ENCODE results near the gene CCDC200. TPM values are rescaled to one million over a fixed set of nuclear protein-coding genes. Genes with fewer than 3 reads are reported as not detected.
"Not testable (repeated sequence)": the region's sequence is repeated elsewhere in the genome, so short reads cannot be mapped to it uniquely, and the experiment has no call there.

CCDC200 gene
- total RNA-seq (2014; rRNA removed; shearing (Covaris generic)) = not detected in 2 replicates
- polyA plus RNA-seq (2014; cell fraction: nucleus; rRNA removed) = not detected in 2 replicates

DNA sequence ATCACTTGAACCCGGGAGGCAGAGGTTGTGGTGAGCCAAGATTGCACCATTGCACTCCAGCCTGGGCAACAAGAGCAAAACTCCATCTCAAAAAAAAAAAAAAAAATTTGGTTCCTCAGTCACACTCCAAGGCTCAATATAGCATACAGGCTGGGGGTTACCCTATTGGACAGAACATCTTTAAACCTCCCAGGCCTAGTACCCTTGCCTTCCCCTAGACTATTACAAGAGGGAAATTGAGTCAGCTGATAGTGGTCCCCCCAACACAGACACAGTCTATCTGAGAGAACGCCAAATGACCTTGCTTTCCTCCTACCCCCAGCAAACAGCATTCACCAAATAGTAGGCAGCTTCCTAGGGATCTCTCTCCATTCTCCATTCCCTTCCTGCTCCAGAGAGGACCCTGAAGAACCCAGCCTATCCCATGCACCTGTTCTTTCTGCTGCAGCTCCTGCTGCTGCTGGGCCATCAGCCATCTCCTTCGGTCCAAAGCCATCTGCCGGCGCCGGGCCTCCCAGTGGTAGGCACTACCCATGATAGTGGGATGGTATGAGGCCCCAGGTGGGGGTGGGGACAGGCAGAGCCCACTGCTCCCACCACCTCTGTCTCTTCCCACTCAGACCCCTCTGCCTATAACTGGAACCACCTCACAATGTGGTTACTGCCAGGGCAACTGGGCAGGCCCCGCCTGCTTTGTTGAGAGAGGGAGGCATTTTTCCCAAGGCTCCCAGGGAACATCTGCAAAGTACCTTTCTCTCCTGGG is at the start of gene CCDC200:
CCDC200 (minus strand) TSS at position 604 of the 763 bp plus-strand sequence; CDS start at position 535, 69 bp downstream.
- not testable (repeated sequence) for DNase-seq (ENCODE audit: extremely low read depth, low read depth)

DNA sequence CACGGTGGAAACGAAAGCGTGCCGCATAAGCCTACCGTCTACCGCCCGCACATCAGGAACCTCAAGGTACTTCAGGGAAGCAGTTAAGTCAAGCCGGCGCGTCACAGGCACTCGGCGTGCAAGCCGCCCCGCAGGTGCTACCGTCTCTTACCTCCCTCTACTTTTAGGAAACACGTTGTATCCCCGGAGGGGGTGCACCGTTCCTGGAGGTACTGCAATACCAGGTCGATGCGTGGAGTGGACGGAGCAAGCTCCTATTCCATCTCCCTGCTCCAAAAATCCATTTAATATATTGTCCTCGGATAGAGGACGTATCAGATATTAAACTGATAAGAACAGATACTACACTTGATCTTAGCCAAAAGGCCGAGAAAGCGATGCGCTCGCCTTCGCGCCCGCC is 44.5 kb upstream of the CCDC200 start:
- not testable (repeated sequence) for DNase-seq (ENCODE audit: extremely low read depth, low read depth)

- not testable (repeated sequence) for DNase-seq (ENCODE audit: extremely low read depth, low read depth)
Observed at GRCh38 chr17:43272483-43272882, 44.1 kb upstream of the CCDC200 start.

DNA sequence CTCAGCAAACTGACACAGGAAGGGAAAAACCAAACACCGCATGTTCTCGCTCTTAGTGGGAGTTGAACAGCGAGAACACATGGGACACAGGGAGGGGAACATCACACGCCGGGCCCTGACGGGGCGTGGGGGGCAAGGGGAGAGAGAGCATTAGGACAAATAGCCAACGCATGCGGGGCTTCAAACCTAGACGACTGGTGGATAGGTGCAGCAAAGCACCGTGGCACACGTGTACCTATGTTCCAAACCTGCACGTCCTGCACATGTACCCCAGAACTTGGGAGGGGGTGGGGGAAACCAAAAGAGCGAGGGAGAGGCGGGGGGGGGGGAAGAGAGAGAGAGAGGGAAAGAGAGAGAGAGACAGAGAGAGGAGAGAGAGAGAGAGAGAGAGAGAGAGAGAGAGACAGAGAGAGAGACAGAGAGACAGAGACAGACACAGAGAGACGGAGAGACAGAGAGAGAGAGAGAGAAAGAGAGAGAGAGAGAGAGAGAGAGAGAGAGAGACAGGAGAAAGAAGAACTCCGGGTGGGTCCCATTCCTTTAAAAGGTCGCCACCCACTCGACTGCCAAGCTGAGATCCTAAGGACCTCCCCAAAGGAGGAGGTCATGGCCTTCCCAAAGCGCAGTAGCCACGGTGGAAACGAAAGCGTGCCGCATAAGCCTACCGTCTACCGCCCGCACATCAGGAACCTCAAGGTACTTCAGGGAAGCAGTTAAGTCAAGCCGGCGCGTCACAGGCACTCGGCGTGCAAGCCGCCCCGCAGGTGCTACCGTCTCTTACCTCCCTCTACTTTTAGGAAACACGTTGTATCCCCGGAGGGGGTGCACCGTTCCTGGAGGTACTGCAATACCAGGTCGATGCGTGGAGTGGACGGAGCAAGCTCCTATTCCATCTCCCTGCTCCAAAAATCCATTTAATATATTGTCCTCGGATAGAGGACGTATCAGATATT is 42.4 kb upstream of the CCDC200 start:
- not testable (repeated sequence) for DNase-seq (ENCODE audit: extremely low read depth, low read depth)

DNA sequence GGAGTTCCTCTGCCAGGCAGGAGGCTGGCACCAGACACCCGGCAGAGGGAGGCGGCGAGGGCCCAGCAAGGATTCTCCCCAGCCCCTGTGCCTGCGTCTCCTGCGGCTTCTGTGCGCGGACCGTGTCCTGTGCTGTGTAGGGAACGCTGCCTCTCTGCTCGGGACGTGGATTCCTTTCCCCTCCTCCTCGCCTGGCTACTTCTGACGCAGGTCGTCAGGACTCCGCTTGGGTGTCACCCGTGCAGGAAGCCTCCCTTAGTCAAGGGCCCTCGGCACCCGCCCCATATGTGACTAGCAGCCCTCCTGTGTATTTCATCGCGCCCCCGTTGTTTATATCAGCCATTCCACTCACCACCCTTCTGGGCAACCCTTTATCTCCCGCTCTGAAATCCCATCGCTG is 18.0 kb upstream of the CCDC200 start:
- not testable (repeated sequence) for DNase-seq (ENCODE audit: extremely low read depth, low read depth)

GRCh38 chr17:43240596-43241352 is 12.4 kb upstream of the CCDC200 start:
- DNase-seq (ENCODE audit: extremely low read depth, low read depth) = not testable (repeated sequence)

GRCh38 chr17:43239597-43239996 is 11.2 kb upstream of the CCDC200 start:
- DNase-seq (ENCODE audit: extremely low read depth, low read depth) = not testable (repeated sequence)

DNA sequence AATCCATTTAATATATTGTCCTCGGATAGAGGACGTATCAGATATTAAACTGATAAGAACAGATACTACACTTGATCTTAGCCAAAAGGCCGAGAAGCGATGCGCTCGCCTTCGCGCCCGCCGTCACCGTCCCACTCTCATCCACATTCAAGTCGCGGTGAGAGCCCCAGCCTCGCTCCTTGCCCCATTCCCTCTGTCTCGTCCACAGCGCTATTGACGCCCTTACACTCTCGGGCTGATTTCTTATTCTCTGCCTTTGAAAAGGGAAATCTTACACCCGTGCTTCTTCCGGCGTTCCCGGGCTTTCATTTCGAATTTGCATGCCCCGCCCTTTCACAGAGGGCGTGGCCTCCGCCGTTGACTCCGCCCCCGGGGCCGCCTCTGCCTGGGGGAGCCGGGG is 5.5 kb upstream of the CCDC200 start, which contains the start of gene RNU2-1:
RNU2-1 (minus strand) TSS at position 101 of the 400 bp plus-strand sequence.
- not testable (repeated sequence) for DNase-seq (ENCODE audit: extremely low read depth, low read depth)

- not testable (repeated sequence) for DNase-seq (ENCODE audit: extremely low read depth, low read depth)
Observed at GRCh38 chr17:43233263-43233662, 4.8 kb upstream of the CCDC200 start.

- DNase-seq (ENCODE audit: extremely low read depth, low read depth) = not testable (repeated sequence)
Observed at GRCh38 chr17:43232021-43232699, 3.7 kb upstream of the CCDC200 start.

GRCh38 chr17:43231205-43232020 is 3.0 kb upstream of the CCDC200 start:
- not testable (repeated sequence) for DNase-seq (ENCODE audit: extremely low read depth, low read depth)

GRCh38 chr17:43226393-43226792 is 2.0 kb downstream of the CCDC200 start:
- no peak for DNase-seq (ENCODE audit: extremely low read depth, low read depth)

GRCh38 chr17:43224146-43224705 is 4.2 kb downstream of the CCDC200 start:
- DNase-seq (ENCODE audit: extremely low read depth, low read depth) = no peak

GRCh38 chr17:43220511-43221125 is 7.8 kb downstream of the CCDC200 start:
- DNase-seq (ENCODE audit: extremely low read depth, low read depth) = no peak

GRCh38 chr17:43219746-43220380 is 8.6 kb downstream of the CCDC200 start:
- no peak for DNase-seq (ENCODE audit: extremely low read depth, low read depth)

- no peak for DNase-seq (ENCODE audit: extremely low read depth, low read depth)
Observed at GRCh38 chr17:43219001-43219400, 9.4 kb downstream of the CCDC200 start.

GRCh38 chr17:43217614-43218087 is 10.8 kb downstream of the CCDC200 start:
- no peak for DNase-seq (ENCODE audit: extremely low read depth, low read depth)
